Right lobe of liver (tissue), 6 donors: ENCODE results near the gene HDGF. TPM values are rescaled to one million over a fixed set of nuclear protein-coding genes. Genes with fewer than 3 reads are reported as not detected.

Experiments used
- ATAC-seq, 4 donors: fragments of 200-7000 bp; cut with Tn5 transposase; one replicate each; pipeline ENCODE4 v1.9.1; 2020; ENCODE audit warnings: mild to moderate bottlenecking in 4 of 4, moderate library complexity in 4 of 4
- DNase-seq, 3 donors: peaks; one replicate each; pipeline ENCODE4 v3.0.0-alpha.2; 2020
- H3K27ac ChIP-seq, 3 donors: fragments of 200-600 bp; one replicate each; pipeline ENCODE4 v1.8.0; 2022
- H3K27me3 ChIP-seq, 2 donors: fragments of 200-600 bp; one replicate each; pipeline ENCODE4 v1.8.0; 2022
- H3K36me3 ChIP-seq, 4 donors: fragments of 200-600 bp; sonication (generic) in 1 of 4; one replicate each; pipeline versions ENCODE4 v1.5.1 to v1.8.0; 2017 to 2022; ENCODE audit warnings: control low read depth in 1 of 4
- H3K4me1 ChIP-seq, 4 donors: fragments of 200-600 bp; sonication (generic) in 1 of 4; one replicate each; pipeline versions ENCODE4 v1.5.1 to v1.8.0; 2017 to 2022; ENCODE audit warnings: control low read depth in 1 of 4
- H3K4me3 ChIP-seq, 3 donors: fragments of 200-600 bp; one replicate each; pipeline ENCODE4 v1.8.0; 2022
- H3K9me3 ChIP-seq, 4 donors: fragments of 200-600 bp; sonication (generic) in 1 of 4; one replicate each; pipeline versions ENCODE4 v1.5.1 to v1.8.0; 2017 to 2022; ENCODE audit warnings: control low read depth in 1 of 4
- CTCF ChIP-seq, 4 donors: fragments of 200-600 bp in 3 of 4; fragments of 450-650 bp in 1 of 4; IDR thresholded peaks; one replicate each; pipeline versions ENCODE4 v1.5.1 to v1.8.0; 2016 to 2022; ENCODE audit warnings: antibody characterized with exemption in 4 of 4, mild to moderate bottlenecking in 2 of 4
- POLR2A ChIP-seq: fragments of 450-650 bp; IDR thresholded peaks from one replicate; pipeline ENCODE4 v1.6.1; 2017; ENCODE audit warnings: antibody characterized with exemption, mild to moderate bottlenecking
- WGBS: methylation state at CpG from one replicate; pipeline ENCODE4 v1.1.6; 2018; ENCODE audit warnings: low coverage, low lambda C conversion rate; ENCODE audit not compliant: insufficient coverage; ENCODE audit errors: missing lambda C conversion rate; 5-methylcytosine and 5-hydroxymethylcytosine counted together
- intact Hi-C, 2 donors: fragments of 100-400 bp; cut with DNase I; formaldehyde crosslinking; loops; one replicate each; pipeline versions ENCODE4 v1.11.2 to v1.14.1; 2022
- total RNA-seq, 6 experiments: library from RNA; depleted of rRNA in 2 of 6; stranded (reverse); fragments of >200 nt in 2 of 6; fragmentation: NEBNext Ultra II Directional in 3 of 6; extraction: Animal tissue kit (Norgen Biotek cat#: 25700) in 3 of 6; gene quantifications; one replicate each; pipeline versions ENCODE4 v1.1.0 to v1.2.4, GENCODE V29; 2016 to 2023
- donor health status: DM: no; HTN: yes; CAD: no.
- donor health status: DM: no; HTN: no; CAD: no.
- donor health status: DM: no; HTN: no; CAD: no.
- donor health status: DM: no; HTN: yes; CAD: no.
- donor health status: DM: no; HTN: yes; CAD: no.

The HDGF gene
- total RNA-seq, 6 experiments from 2014 or later, result 131 to 192 (median 157) TPM

- 39% methylated on average over 6 of the region's 10 CpGs for WGBS
- no peak overlapping the region for H3K4me3 ChIP-seq
- no peaks in the 10 kb centered on the region for H3K9me3 ChIP-seq
- peaks cover 0 to 16% (median 9%) of the 10 kb centered on the region in 4 donors for H3K4me1 ChIP-seq
- intact Hi-C loops, result no loop called here
- H3K27ac ChIP-seq, result no peak overlapping the region
- TF ChIP-seq POLR2A (no peak), CTCF (IDR thresholded peaks at IDR 0.05) (no peak)
- H3K27me3 ChIP-seq, result peaks cover 0 to 31% of the 10 kb centered on the region in 2 donors
- H3K36me3 ChIP-seq, result no peaks in the 10 kb centered on the region
- ATAC-seq, result no peak
- DNase-seq, result no peak
Measured at GRCh38 chr1:156704166-156704711, 47.2 kb downstream of the HDGF start.

- no peaks in the 10 kb centered on the region for H3K9me3 ChIP-seq
- intact Hi-C loops, result no loop called here
- ATAC-seq (no peak), DNase-seq (no peak)
- peaks cover 0 to 31% of the 10 kb centered on the region in 2 donors for H3K27me3 ChIP-seq
- H3K36me3 ChIP-seq, result no peaks in the 10 kb centered on the region
- H3K27ac ChIP-seq, result no peak overlapping the region
- H3K4me3 ChIP-seq, result no peak overlapping the region
- peaks cover 0 to 16% (median 9%) of the 10 kb centered on the region in 4 donors for H3K4me1 ChIP-seq
- TF ChIP-seq CTCF (IDR thresholded peaks at IDR 0.05) (no peak), POLR2A (no peak)
- 6% methylated on average over 2 of the region's 4 CpGs for WGBS
Measured at GRCh38 chr1:156703741-156704140, 47.7 kb downstream of the HDGF start.

GRCh38 chr1:156703336-156703735 lies 48.1 kb downstream of the HDGF start:
- Histone ChIP-seq H3K4me3 (no peak overlapping the region), H3K27me3 (peaks cover 0 to 31% of the 10 kb centered on the region in 2 donors), H3K27ac (no peak overlapping the region), H3K4me1 (peaks cover 0 to 16% (median 9%) of the 10 kb centered on the region in 4 donors), H3K9me3 (no peaks in the 10 kb centered on the region), H3K36me3 (no peaks in the 10 kb centered on the region)
- 43% methylated on average over 3 of the region's 4 CpGs for WGBS
- no peak for TF ChIP-seq CTCF (IDR thresholded peaks at IDR 0.05)
- TF ChIP-seq POLR2A, result no peak
- intact Hi-C loops, result no loop called here
- DNase-seq, result no peak
- no peak for ATAC-seq

- WGBS, result no CpG with 5 or more reads among the region's 8 CpGs
- Histone ChIP-seq H3K27me3 (peaks cover 0 to 25% of the 10 kb centered on the region in 2 donors), H3K9me3 (no peaks in the 10 kb centered on the region), H3K36me3 (no peaks in the 10 kb centered on the region), H3K4me3 (no peak overlapping the region), H3K4me1 (peaks cover 0 to 13% (median 6%) of the 10 kb centered on the region in 4 donors), H3K27ac (no peak overlapping the region)
- no peak for DNase-seq
- ATAC-seq, result no peak
- intact Hi-C loops, result no loop called here
- TF ChIP-seq CTCF (IDR thresholded peaks at IDR 0.05) (no peak), POLR2A (no peak)
Measured at GRCh38 chr1:156700736-156701531, 50.5 kb downstream of the HDGF start.
